ENCODE measurements around the gene PRKAG1. TPM values are rescaled to one million over a fixed set of nuclear protein-coding genes. Genes with fewer than 3 reads are reported as not detected.

Gene PRKAG1
- total RNA-seq, 1 experiment from 2014 or later: 57.3 TPM

- POLR2A ChIA-PET: no interaction called here
- Histone ChIP-seq H3K36me3 (ENCODE audit: control insufficient read depth, insufficient read depth, low read length) (peaks cover 6% of the 10 kb centered on the region; the same call in 1 of the 2 replicates), H3K4me3 (ENCODE audit: low read depth in 2 of 2, low read length in 2 of 2) (no peak overlapping the region), H3K9me3 (ENCODE audit: control insufficient read depth, insufficient read depth, low read depth, low read length) (no peaks in the 10 kb centered on the region), H3K27ac (ENCODE audit: low read length) (no peak overlapping the region), H3K4me1 (ENCODE audit: control insufficient read depth, insufficient read depth, low read length) (peaks cover 18% of the 10 kb centered on the region), H3K27me3 (ENCODE audit: control insufficient read depth, insufficient read depth, low read length) (no peaks in the 10 kb centered on the region)
- TF ChIP-seq REST (IDR thresholded peaks at IDR 0.05; ENCODE audit: insufficient read depth in 1 of 2, low read depth in 2 of 2, low read length in 1 of 2) (no peak), TCF7L2 (IDR thresholded peaks at IDR 0.05; ENCODE audit: low read depth, low read length) (no peak), SIN3A (IDR thresholded peaks at IDR 0.05; ENCODE audit: borderline replicate concordance, insufficient read depth, low read depth, low read length) (no peak), POLR2AphosphoS5 (IDR thresholded peaks at IDR 0.05; ENCODE audit: low read depth, low read length) (no peak), CTCF (IDR thresholded peaks at IDR 0.05) (no peak)
- DNase-seq (ENCODE audit: low read depth, low spot score) (no peak), ATAC-seq (no peak)
- intact Hi-C loops (cut with micrococcal nuclease; ENCODE audit: unreplicated experiment): no loop called here
- in situ Hi-C loops (cut with HindIII; ENCODE audit: low pct_unique_long_range_greater_than_20kb, low sequenced_read_pairs): no loop called here
- no TSS peak for BruUV-seq (replicated peaks)
- CTCF ChIA-PET: no interaction called here
Observed at GRCh38 chr12:48954061-48954460, 64.5 kb downstream of the PRKAG1 start.

GRCh38 chr12:48952691-48953090 lies 65.9 kb downstream of the PRKAG1 start:
- H3K4me3 ChIP-seq (ENCODE audit: low read depth in 2 of 2, low read length in 2 of 2): no peak overlapping the region

More at GRCh38 chr12:48952691-48953090, 65.9 kb downstream of the PRKAG1 start:
- ATAC-seq: no peak
- ChIA-PET CTCF (no interaction called here), POLR2A (no interaction called here)
- in situ Hi-C loops (cut with HindIII; ENCODE audit: low pct_unique_long_range_greater_than_20kb, low sequenced_read_pairs): no loop called here
- Histone ChIP-seq H3K36me3 (ENCODE audit: control insufficient read depth, insufficient read depth, low read length) (peaks cover 6% of the 10 kb centered on the region; the same call in 1 of the 2 replicates), H3K27me3 (ENCODE audit: control insufficient read depth, insufficient read depth, low read length) (no peaks in the 10 kb centered on the region), H3K4me1 (ENCODE audit: control insufficient read depth, insufficient read depth, low read length) (peaks cover 11% of the 10 kb centered on the region), H3K9me3 (ENCODE audit: control insufficient read depth, insufficient read depth, low read depth, low read length) (no peaks in the 10 kb centered on the region), H3K27ac (ENCODE audit: low read length) (no peak overlapping the region)
- intact Hi-C loops (cut with micrococcal nuclease; ENCODE audit: unreplicated experiment): no loop called here
- TF ChIP-seq TCF7L2 (IDR thresholded peaks at IDR 0.05; ENCODE audit: low read depth, low read length) (no peak), POLR2AphosphoS5 (IDR thresholded peaks at IDR 0.05; ENCODE audit: low read depth, low read length) (no peak), CTCF (IDR thresholded peaks at IDR 0.05) (no peak), SIN3A (IDR thresholded peaks at IDR 0.05; ENCODE audit: borderline replicate concordance, insufficient read depth, low read depth, low read length) (no peak), REST (IDR thresholded peaks at IDR 0.05; ENCODE audit: insufficient read depth in 1 of 2, low read depth in 2 of 2, low read length in 1 of 2) (no peak)
- DNase-seq (ENCODE audit: low read depth, low spot score): no peak
- BruUV-seq (replicated peaks): no TSS peak

Other genes starting within 250 kb of the PRKAG1 start
- 24.1 TPM for gene ADCY6, start 229.7 kb downstream of the PRKAG1 start, total RNA-seq (2021; ENCODE audit: unreplicated experiment)
- 40.5 TPM for gene CACNB3, start 200.3 kb downstream of the PRKAG1 start, total RNA-seq (2021; ENCODE audit: unreplicated experiment)
- 130 TPM for gene DDX23, start 166.6 kb downstream of the PRKAG1 start, total RNA-seq (2021; ENCODE audit: unreplicated experiment)
- 0.44 TPM for gene RND1, start 152.9 kb downstream of the PRKAG1 start, total RNA-seq (2021; ENCODE audit: unreplicated experiment)
- 21.1 TPM for gene FKBP11, start 93.3 kb downstream of the PRKAG1 start, total RNA-seq (2021; ENCODE audit: unreplicated experiment)
- gene ARF3, start 61.3 kb downstream of the PRKAG1 start, total RNA-seq (2021; ENCODE audit: unreplicated experiment): 224 TPM
- gene WNT10B, start 47.0 kb downstream of the PRKAG1 start, total RNA-seq (2021; ENCODE audit: unreplicated experiment): 2.3 TPM
- not detected for gene WNT1, start 40.5 kb downstream of the PRKAG1 start, total RNA-seq (2021; ENCODE audit: unreplicated experiment)
- 0.51 TPM for gene DDN, start 19.4 kb downstream of the PRKAG1 start, total RNA-seq (2021; ENCODE audit: unreplicated experiment)
- gene KMT2D, start 42.0 kb upstream of the PRKAG1 start, total RNA-seq (2021; ENCODE audit: unreplicated experiment): 64.7 TPM
- 4.7 TPM for gene RHEBL1, start 51.2 kb upstream of the PRKAG1 start, total RNA-seq (2021; ENCODE audit: unreplicated experiment)
- gene DHH, start 76.0 kb upstream of the PRKAG1 start, total RNA-seq (2021; ENCODE audit: unreplicated experiment): 1.9 TPM
- 34.4 TPM for gene LMBR1L, start 92.1 kb upstream of the PRKAG1 start, total RNA-seq (2021; ENCODE audit: unreplicated experiment)
- 1,275 TPM for gene TUBA1B, start 112.6 kb upstream of the PRKAG1 start, total RNA-seq (2021; ENCODE audit: unreplicated experiment)
- gene TUBA1A, start 170.3 kb upstream of the PRKAG1 start, total RNA-seq (2021; ENCODE audit: unreplicated experiment): 133 TPM
- 524 TPM for gene TUBA1C, start 246.3 kb upstream of the PRKAG1 start, total RNA-seq (2021; ENCODE audit: unreplicated experiment)

Measured in Panc1 (cell line).